ENCODE measurements around the gene PSME2. TPM values are rescaled to one million over a fixed set of nuclear protein-coding genes. Genes with fewer than 3 reads are reported as not detected.

Gene PSME2
- total RNA-seq, 1 experiment from 2014 or later: 126 TPM

GRCh38 chr14:24135834-24136683, 10.4 kb downstream of the PSME2 start, which contains the start of gene PSME1:
Gene PSME1, plus strand, starts transcription at chr14:24136194. Its CDS starts 69 bp downstream, at chr14:24136263.
- no peak within 1 kb of the TSS for H2AFZ ChIP-seq (ENCODE audit: low read length)

More at GRCh38 chr14:24135834-24136683, 10.4 kb downstream of the PSME2 start, which contains the start of gene PSME1:
- H3K27me3 Mint-ChIP-seq (ENCODE audit: low read depth): no peaks in the 10 kb centered on the region
- peak within 1 kb of the TSS; percentile 55 to 93 (median 82); a peak in 5 of 7 replicates for H3K27ac Mint-ChIP-seq
- no peak within 1 kb of the TSS for H2BK120ac ChIP-seq (ENCODE audit: low read depth, low read length, poor library complexity, severe bottlenecking)
- no peaks in the 10 kb centered on the region for H4K20me1 ChIP-seq (ENCODE audit: control insufficient read depth, insufficient read depth, insufficient read length)
- peaks cover 28 to 33% of the 10 kb centered on the region in 2 experiments for H3K4me1 Mint-ChIP-seq
- peak; percentile 93 for DNase-seq
- no peak within 1 kb of the TSS for H2AK5ac ChIP-seq (ENCODE audit: insufficient read length, low read length)
- peaks cover 2% of the 10 kb centered on the region for H3K79me1 ChIP-seq (ENCODE audit: insufficient read depth, low read depth, low read length, poor library complexity, severe bottlenecking)
- no CpG with 5 or more reads among the region's 75 CpGs for WGBS (ENCODE audit: extremely low coverage, insufficient read length, low lambda C conversion rate)
- H3K23ac ChIP-seq (ENCODE audit: insufficient read length, low read depth, low read length): no peak within 1 kb of the TSS
- H3K56ac ChIP-seq (ENCODE audit: insufficient read length, low read depth, low read length): no peak within 1 kb of the TSS
- no peak within 1 kb of the TSS for H3K27ac ChIP-seq (ENCODE audit: insufficient read length, low read depth, low read length)
- peaks cover 10% of the 10 kb centered on the region for H3K23me2 ChIP-seq (ENCODE audit: insufficient read length, low read depth, low read length, poor library complexity, severe bottlenecking)
- no peak within 1 kb of the TSS for H3K18ac ChIP-seq (ENCODE audit: insufficient read length, low read depth, low read length)
- H2BK15ac ChIP-seq (ENCODE audit: low read depth, low read length): no peak within 1 kb of the TSS
- H3K36me3 Mint-ChIP-seq (ENCODE audit: insufficient read depth in 1 of 3, low read depth in 3 of 3): peaks cover 22 to 34% (median 27%) of the 10 kb centered on the region in 3 experiments
- H3K79me2 ChIP-seq (ENCODE audit: insufficient read depth, low read length): peaks cover 3% of the 10 kb centered on the region; the same call in 1 of the 2 replicates
- H2BK5ac ChIP-seq (ENCODE audit: insufficient read length, low read length): no peak within 1 kb of the TSS
- 0 out of 5 replicates have a peak, but pooled peaks cover 0 to 2% of the 10 kb centered on the region in 2 experiments for H3K9me3 Mint-ChIP-seq
- H3K14ac ChIP-seq (ENCODE audit: insufficient read depth, low read length): 0 out of 2 replicates have a peak within 1 kb of the TSS, but pooled peaks have one; percentile 59
- H4K5ac ChIP-seq (ENCODE audit: insufficient read length, low read depth, low read length): no peak within 1 kb of the TSS
- no peak within 1 kb of the TSS for H2BK20ac ChIP-seq (ENCODE audit: low read depth, low read length, poor library complexity, severe bottlenecking)
- peak within 1 kb of the TSS; percentile 64 for H3K4me2 ChIP-seq (ENCODE audit: insufficient read depth, insufficient read length, low read length)
- no peak within 1 kb of the TSS for H3K4ac ChIP-seq (ENCODE audit: low read depth, low read length)
- H2BK12ac ChIP-seq (ENCODE audit: insufficient read length, low read depth, low read length): no peak within 1 kb of the TSS
- H3K9me3 ChIP-seq (ENCODE audit: control insufficient read depth, low read depth, low read length): no peaks in the 10 kb centered on the region
- H4K91ac ChIP-seq (ENCODE audit: insufficient read length, low read depth, low read length): no peak within 1 kb of the TSS
- no peak within 1 kb of the TSS for H3K9ac ChIP-seq (ENCODE audit: extremely low read depth, insufficient read length, low read length)
- no peak within 1 kb of the TSS for H3T11ph ChIP-seq (ENCODE audit: low read length)
- H3K4me1 ChIP-seq (ENCODE audit: insufficient read depth, low read length): no peaks in the 10 kb centered on the region
- TF ChIP-seq CTCF (conservative IDR thresholded peaks at IDR 0.05): no peak
- peak within 1 kb of the TSS; percentile 82 to 89 for H3K4me3 Mint-ChIP-seq
- H3K27me3 ChIP-seq (ENCODE audit: insufficient read depth, low read length): no peaks in the 10 kb centered on the region
- H4K8ac ChIP-seq (replicated peaks; ENCODE audit: insufficient read length, low read depth, low read length): no peak within 1 kb of the TSS
